K562 (cell line): ENCODE measurements around the gene ARHGAP18. TPM values are rescaled to one million over a fixed set of nuclear protein-coding genes. Genes with fewer than 3 reads are reported as not detected.
A peak's percentile ranks its signal among the peaks of the same experiment; 100 is the strongest.

Experiments used
- ATAC-seq: fragments of 200-7000 bp; cut with Tn5 transposase; 3 replicates; pipeline ENCODE4 v1.9.1; 2020; ENCODE audit warnings: moderate library complexity
- BruUV-seq: library from RNA; stranded (reverse); fragments of 400-500 nt; replicated peaks from 2 replicates; lab custom pipeline; 2021; lab: Mats Ljungman, UMichigan
- CTCF ChIA-PET: fragments of 300-600 bp; formaldehyde crosslinking; extraction: SDS; loops from one replicate; lab custom pipeline; 2021; ENCODE audit warnings: low intra/inter-chr PET ratio; lab: Yijun Ruan, JAX
- POLR2A ChIA-PET: fragments of 300-600, 350-650 bp; sonication (Branson Sonifier 250); formaldehyde crosslinking; extraction: SDS; loops from one replicate; lab custom pipeline; 2021; ENCODE audit warnings: antibody characterized with exemption, inconsistent platforms; lab: Yijun Ruan, JAX
- DNase-seq, 4 experiments: peaks; one replicate each; pipeline versions ENCODE4 v3.0.0 to v3.0.0-alpha.2; 2011 to 2018; ENCODE audit warnings: low spot score in 3 of 4, mixed read lengths in 3 of 4; ENCODE audit errors: extremely low read depth in 1 of 4
- FAIRE-seq: peaks from 2 replicates; lab custom pipeline; 2011; peaks lifted over from hg19 to GRCh38; lab: Jason Lieb, UNC
- H2AFZ ChIP-seq: 2 replicates; pipeline ENCODE4 v1.6.0; 2011; ENCODE audit warnings: low read depth, low read length, control low read depth, inconsistent platforms
- H3K27ac ChIP-seq: fragments of 200-600 bp; 3 replicates; pipeline ENCODE4 v1.8.0; 2011; ENCODE audit warnings: low read depth, mild to moderate bottlenecking, control low read depth, inconsistent platforms, low read length, moderate library complexity, mixed read lengths; ENCODE audit errors: extremely low read depth
- H3K27me3 ChIP-seq, 2 experiments: fragments of 300-600 bp in 1 of 2; 2 replicates in 1 of 2; 3 replicates in 1 of 2; pipeline versions ENCODE4 v1.6.0 to v1.8.0; 2011; ENCODE audit warnings: inconsistent platforms in 2 of 2, low read length in 2 of 2, mild to moderate bottlenecking in 1 of 2, mixed read lengths in 1 of 2, moderate library complexity in 1 of 2; ENCODE audit not compliant: control insufficient read depth in 2 of 2, insufficient read depth in 2 of 2
- H3K36me3 ChIP-seq: fragments of 300-600 bp; 3 replicates; pipeline ENCODE4 v1.8.0; 2011; ENCODE audit warnings: mild to moderate bottlenecking, low read length, inconsistent platforms; ENCODE audit not compliant: control insufficient read depth, insufficient read depth
- H3K4me1 ChIP-seq, 2 experiments: fragments of 200-600 bp in 1 of 2; replicated peaks in 1 of 2; 2 replicates in 1 of 2; 3 replicates in 1 of 2; pipeline versions ENCODE4 v1.5.1 to v1.8.0; 2011; ENCODE audit warnings: inconsistent platforms in 2 of 2, low read length in 2 of 2, mild to moderate bottlenecking in 1 of 2, mixed read lengths in 1 of 2, moderate library complexity in 1 of 2; ENCODE audit not compliant: control insufficient read depth in 2 of 2, insufficient read depth in 2 of 2
- H3K4me2 ChIP-seq: 2 replicates; pipeline ENCODE4 v1.6.1; 2011; ENCODE audit warnings: low read length, control low read depth, inconsistent platforms, mixed read lengths; ENCODE audit not compliant: insufficient read depth
- H3K4me3 ChIP-seq: fragments of 200-600 bp; sonication (generic), shearing (Covaris generic); 2 replicates; pipeline ENCODE4 v1.5.1; 2016; ENCODE audit warnings: control low read depth, inconsistent platforms
- H3K79me2 ChIP-seq: fragments of 200-600 bp; 3 replicates; pipeline ENCODE4 v1.8.0; 2011; ENCODE audit warnings: low read length, inconsistent platforms; ENCODE audit not compliant: control insufficient read depth, insufficient read depth
- H3K9ac ChIP-seq, 2 experiments: 2 replicates each; pipeline versions ENCODE4 v1.6.0 to v1.6.1; 2011; ENCODE audit warnings: low read depth in 2 of 2, low read length in 2 of 2, control low read depth in 1 of 2, inconsistent platforms in 1 of 2, mild to moderate bottlenecking in 1 of 2, mixed read lengths in 1 of 2; ENCODE audit not compliant: insufficient read depth in 1 of 2
- H3K9me1 ChIP-seq: one replicate; pipeline ENCODE4 v1.6.0; 2011; ENCODE audit warnings: inconsistent platforms, mild to moderate bottlenecking, low read length, moderate library complexity; ENCODE audit not compliant: control insufficient read depth, insufficient read depth
- H3K9me3 ChIP-seq: replicated peaks from 2 replicates; pipeline ENCODE4 v1.5.1; 2011; ENCODE audit warnings: low read depth, low read length, inconsistent platforms; ENCODE audit not compliant: control insufficient read depth, insufficient read depth
- H4K20me1 ChIP-seq: replicated peaks from 2 replicates; pipeline ENCODE4 v1.6.1; 2011; ENCODE audit warnings: low read length, inconsistent platforms, mixed read lengths; ENCODE audit not compliant: control insufficient read depth, insufficient read depth
- ARID3B ChIP-seq: fragments of 250-450 bp; sonication (Bioruptor Pico); IDR thresholded peaks from 2 replicates; pipeline ENCODE4 v1.4.0; 2020; ENCODE audit warnings: borderline replicate concordance
- BRF2 ChIP-seq: IDR thresholded peaks from 3 replicates; pipeline ENCODE4 v1.6.1; 2011; ENCODE audit warnings: borderline replicate concordance, mild to moderate bottlenecking; ENCODE audit not compliant: insufficient read length, insufficient read depth
- C11orf30 ChIP-seq: fragments of 450-650 bp; IDR thresholded peaks from 2 replicates; pipeline ENCODE4 v1.6.1; 2016; ENCODE audit warnings: low read depth, mild to moderate bottlenecking
- E2F8 ChIP-seq: fragments of 450-650 bp; IDR thresholded peaks from 2 replicates; pipeline ENCODE4 v1.7.1; 2018; ENCODE audit warnings: mild to moderate bottlenecking, low read depth; ENCODE audit not compliant: partially characterized antibody
- IFI16 ChIP-seq: fragments of 250-450 bp; sonication (Bioruptor Pico); IDR thresholded peaks from 2 replicates; pipeline ENCODE4 v2.1.2; 2022; ENCODE audit warnings: mild to moderate bottlenecking, inconsistent platforms
- MCM5 ChIP-seq: fragments of 450-650 bp; IDR thresholded peaks from 2 replicates; pipeline ENCODE4 v1.6.1; 2016; ENCODE audit warnings: low read depth
- NFIC ChIP-seq: fragments of 450-650 bp; IDR thresholded peaks from 2 replicates; pipeline ENCODE4 v1.6.1; 2017; ENCODE audit warnings: mild to moderate bottlenecking, inconsistent platforms
- NFYB ChIP-seq: IDR thresholded peaks from 2 replicates; pipeline ENCODE4 v1.6.1; 2011; ENCODE audit warnings: mild to moderate bottlenecking, moderate library complexity; ENCODE audit not compliant: insufficient read length; ENCODE audit errors: extremely low read depth
- PRPF4 ChIP-seq: fragments of 200-400 bp; formaldehyde crosslinking; IDR thresholded peaks from one replicate; pipeline ENCODE4 v1.6.1; 2017; ENCODE audit warnings: low read length, low read depth, mild to moderate bottlenecking; ENCODE audit not compliant: insufficient read depth, poor library complexity, severe bottlenecking
- STAT5A ChIP-seq: IDR thresholded peaks from 2 replicates; pipeline ENCODE4 v1.6.1; 2012; ENCODE audit warnings: low read length, inconsistent platforms, borderline replicate concordance
- ZFX ChIP-seq: sonication (generic); formaldehyde crosslinking; IDR thresholded peaks from 2 replicates; pipeline ENCODE4 v1.8.0; 2022; ENCODE audit warnings: mild to moderate bottlenecking, missing genetic modification reagents, moderate library complexity
- ZNF212 ChIP-seq: fragments of 450-650 bp; formaldehyde crosslinking; IDR thresholded peaks from 2 replicates; pipeline ENCODE4 v1.4.0; 2020; ENCODE audit warnings: mild to moderate bottlenecking
- ZNF224 ChIP-seq: sonication (generic); formaldehyde crosslinking; IDR thresholded peaks from 2 replicates; pipeline ENCODE4 v1.8.0; 2022; ENCODE audit warnings: mild to moderate bottlenecking, missing genetic modification reagents
- ZNF316 ChIP-seq: fragments of 450-650 bp; IDR thresholded peaks from 2 replicates; pipeline ENCODE4 v1.6.1; 2016
- ZNF780A ChIP-seq: fragments of 250-450 bp; sonication (Bioruptor Pico); IDR thresholded peaks from 2 replicates; pipeline ENCODE4 v1.5.0; 2021; ENCODE audit warnings: mild to moderate bottlenecking
- WGBS: fragments of 100-300 bp; shearing (Covaris generic); methylation state at CpG from one replicate; pipeline ENCODE4 v1.1.6; 2016; ENCODE audit warnings: low coverage, mixed read lengths; ENCODE audit not compliant: insufficient coverage; ENCODE audit errors: missing lambda C conversion rate; 5-methylcytosine and 5-hydroxymethylcytosine counted together
- in situ Hi-C: fragments of 300-500 bp; cut with MboI; formaldehyde crosslinking; loops from 4 replicates; pipeline ENCODE4 v1.15.0; 2018; ENCODE audit warnings: inconsistent platforms, mixed read lengths
- intact Hi-C: fragments of 100-400 bp; cut with micrococcal nuclease; formaldehyde crosslinking; loops from 2 replicates; pipeline ENCODE4 v1.14.2; 2022
- polyA plus RNA-seq, 8 experiments: library from polyadenylated mRNA; depleted of rRNA in 4 of 8; stranded (reverse) in 5 of 8; unstranded in 3 of 8; fragments of >200 nt; fragmentation: Nextera tagmentation in 2 of 8; fragmentation: Illumina TruSeq in 1 of 8; extraction: Ambion mirVana in 2 of 8; extraction: Trizol in 1 of 8; gene quantifications; 2 replicates each; pipeline versions ENCODE4 v1.2.1 to v1.2.3, GENCODE V29; 2011 to 2014; ENCODE audit warnings: inconsistent platforms in 1 of 8, missing spikeins in 1 of 8
- total RNA-seq, 7 experiments: library from RNA; depleted of rRNA in 6 of 7; stranded (reverse); fragments of >200 nt in 6 of 7; fragmentation: Illumina TruSeq in 2 of 7; extraction: Trizol in 2 of 7; gene quantifications; 2 replicates each; pipeline versions ENCODE4 v1.2.1 to v1.2.3, GENCODE V29; 2011 to 2021; ENCODE audit warnings: low replicate concordance in 1 of 7
- TF ChIP-seq, protein P1 (sequence below): sonication (generic); formaldehyde crosslinking; IDR thresholded peaks from 2 replicates; pipeline ENCODE4 v1.8.1; 2023; ENCODE audit warnings: mild to moderate bottlenecking, missing genetic modification reagents

ARHGAP18 gene
- total and polyA plus RNA-seq, 9 of the 15 experiments (the other 6 are each of a cell fraction or from before 2014, with no cell fraction given), result 13.3 to 29.7 (median 21.1) TPM

GRCh38 chr6:129740013-129740412, 30.0 kb upstream of the ARHGAP18 start:
- Histone ChIP-seq H3K4me2 (no peak overlapping the region), H3K4me1 (peaks cover 0 to 11% of the 10 kb centered on the region in 2 experiments; a peak in 2 of 5 replicates), H3K79me2 (no peaks in the 10 kb centered on the region), H3K27ac (no peak overlapping the region), H3K9ac (no peak overlapping the region), H3K9me1 (no peaks in the 10 kb centered on the region), H3K27me3 (no peaks in the 10 kb centered on the region), H2AFZ (no peak overlapping the region), H3K36me3 (no peaks in the 10 kb centered on the region; the same call in 2 of the 3 replicates), H3K9me3 (no peaks in the 10 kb centered on the region), H4K20me1 (no peaks in the 10 kb centered on the region), H3K4me3 (no peak overlapping the region)
- ChIA-PET CTCF (no interaction called here), POLR2A (no interaction called here)
- in situ Hi-C loops (loop anchor here (10.0 kb wide), 1 partner anchor 145 kb away; no protein-coding TSS in a partner anchor), intact Hi-C loops (no loop called here)
- no TSS peak for BruUV-seq
- FAIRE-seq (no peak), ATAC-seq (no peak), DNase-seq (no peak)
- 4% methylated on average over 1 of the region's 1 CpG for WGBS
- TF ChIP-seq PRPF4 (no peak), NFIC (peak; percentile 72), IFI16 (no peak), E2F8 (no peak), NFYB (no peak), C11orf30 (peak; percentile 20; the same call in 1 of the 2 replicates), ZNF212 (CRISPR knock-in tag) (no peak), ARID3B (no peak), STAT5A (no peak), ZFX (CRISPR knock-in tag) (no peak), ZNF224 (CRISPR knock-in tag) (no peak), ZNF316 (peak; percentile 57), BRF2 (no peak), MCM5 (no peak), ZNF780A (CRISPR knock-in tag) (no peak)
- TF ChIP-seq, protein P1, sequence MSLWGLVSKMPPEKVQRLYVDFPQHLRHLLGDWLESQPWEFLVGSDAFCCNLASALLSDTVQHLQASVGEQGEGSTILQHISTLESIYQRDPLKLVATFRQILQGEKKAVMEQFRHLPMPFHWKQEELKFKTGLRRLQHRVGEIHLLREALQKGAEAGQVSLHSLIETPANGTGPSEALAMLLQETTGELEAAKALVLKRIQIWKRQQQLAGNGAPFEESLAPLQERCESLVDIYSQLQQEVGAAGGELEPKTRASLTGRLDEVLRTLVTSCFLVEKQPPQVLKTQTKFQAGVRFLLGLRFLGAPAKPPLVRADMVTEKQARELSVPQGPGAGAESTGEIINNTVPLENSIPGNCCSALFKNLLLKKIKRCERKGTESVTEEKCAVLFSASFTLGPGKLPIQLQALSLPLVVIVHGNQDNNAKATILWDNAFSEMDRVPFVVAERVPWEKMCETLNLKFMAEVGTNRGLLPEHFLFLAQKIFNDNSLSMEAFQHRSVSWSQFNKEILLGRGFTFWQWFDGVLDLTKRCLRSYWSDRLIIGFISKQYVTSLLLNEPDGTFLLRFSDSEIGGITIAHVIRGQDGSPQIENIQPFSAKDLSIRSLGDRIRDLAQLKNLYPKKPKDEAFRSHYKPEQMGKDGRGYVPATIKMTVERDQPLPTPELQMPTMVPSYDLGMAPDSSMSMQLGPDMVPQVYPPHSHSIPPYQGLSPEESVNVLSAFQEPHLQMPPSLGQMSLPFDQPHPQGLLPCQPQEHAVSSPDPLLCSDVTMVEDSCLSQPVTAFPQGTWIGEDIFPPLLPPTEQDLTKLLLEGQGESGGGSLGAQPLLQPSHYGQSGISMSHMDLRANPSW (CRISPR knock-in tag), result no peak
